MM.1S (cell line): ENCODE measurements around the gene BICDL2.

ENCODE experiments used
- DNase-seq: peaks from one replicate; pipeline ENCODE4 v3.0.0-alpha.2; 2015
- H2AFZ ChIP-seq: fragments of 300-600 bp; sonication (generic); 2 replicates; pipeline ENCODE4 v1.6.0; 2016; ENCODE audit warnings: antibody characterized with exemption, low read length
- H3F3A ChIP-seq: fragments of 300-600 bp; sonication (generic); 2 replicates; pipeline ENCODE4 v1.6.1; 2016; ENCODE audit warnings: mild to moderate bottlenecking, antibody characterized with exemption, low read length, moderate library complexity, mixed read lengths; ENCODE audit not compliant: insufficient read depth
- H3K27ac ChIP-seq: fragments of 300-600 bp; sonication (generic); 2 replicates; pipeline ENCODE4 v1.5.1; 2016; ENCODE audit warnings: mild to moderate bottlenecking, low read length
- H3K27me3 ChIP-seq: fragments of 300-600 bp; sonication (generic); replicated peaks from 2 replicates; pipeline ENCODE4 v1.6.0; 2016; ENCODE audit warnings: low read length; ENCODE audit not compliant: insufficient read depth
- H3K36me3 ChIP-seq: fragments of 300-600 bp; sonication (generic); replicated peaks from 2 replicates; pipeline ENCODE4 v1.6.1; 2016; ENCODE audit warnings: mild to moderate bottlenecking, low read length, mixed read lengths; ENCODE audit not compliant: insufficient read depth
- H3K4me1 ChIP-seq: fragments of 300-600 bp; sonication (generic); 2 replicates; pipeline ENCODE4 v1.6.1; 2016; ENCODE audit warnings: low read length, mixed read lengths
- H3K4me2 ChIP-seq: fragments of 300-600 bp; sonication (generic); 2 replicates; pipeline ENCODE4 v1.6.0; 2016; ENCODE audit warnings: low read depth, low read length
- H3K4me3 ChIP-seq: fragments of 300-600 bp; sonication (generic); 2 replicates; pipeline ENCODE4 v1.5.1; 2016; ENCODE audit warnings: low read length, mixed read lengths
- H3K79me2 ChIP-seq: fragments of 300-600 bp; sonication (generic); 2 replicates; pipeline ENCODE4 v1.6.1; 2016; ENCODE audit warnings: mixed run types, low read length, mixed read lengths
- H3K9ac ChIP-seq: fragments of 300-600 bp; sonication (generic); 2 replicates; pipeline ENCODE4 v1.6.1; 2016; ENCODE audit warnings: low read length, mixed read lengths
- H3K9me2 ChIP-seq: fragments of 300-600 bp; sonication (generic); replicated peaks from 2 replicates; pipeline ENCODE4 v1.6.1; 2016; ENCODE audit warnings: mild to moderate bottlenecking, low read length, mixed read lengths; ENCODE audit not compliant: insufficient read depth
- H3K9me3 ChIP-seq: fragments of 300-600 bp; sonication (generic); replicated peaks from 2 replicates; pipeline ENCODE4 v1.6.1; 2016; ENCODE audit warnings: mild to moderate bottlenecking, low read length, mixed read lengths; ENCODE audit not compliant: insufficient read depth
- H4K20me1 ChIP-seq: fragments of 300-600 bp; sonication (generic); 2 replicates; pipeline ENCODE4 v1.6.1; 2016; ENCODE audit warnings: mild to moderate bottlenecking, low read length, moderate library complexity, mixed read lengths; ENCODE audit not compliant: insufficient read depth
- CTCF ChIP-seq: fragments of 300-600 bp; sonication (generic); IDR thresholded peaks from 2 replicates; pipeline ENCODE4 v1.5.1; 2016; ENCODE audit warnings: antibody characterized with exemption, low read length, mixed read lengths
- EZH2 ChIP-seq: fragments of 300-600 bp; sonication (generic); optimal IDR thresholded peaks from 2 replicates; pipeline ENCODE3; 2017; ENCODE audit warnings: low read depth, mild to moderate bottlenecking, antibody characterized with exemption, low read length, mixed read lengths
- EZH2phosphoT487 ChIP-seq: fragments of 300-600 bp; sonication (generic); IDR thresholded peaks from 2 replicates; pipeline ENCODE4 v1.6.1; 2018; ENCODE audit warnings: antibody characterized with exemption, low read length

The BICDL2 gene

GRCh38 chr16:3065742-3066439, 29.1 kb upstream of the BICDL2 start:
- no peak overlapping the region for H3K27ac ChIP-seq
- H3K36me3 ChIP-seq, result no peaks in the 10 kb centered on the region
- H3K4me1 ChIP-seq, result peaks cover 9% of the 10 kb centered on the region; the same call in 1 of the 2 replicates
- H3F3A ChIP-seq, result no peaks in the 10 kb centered on the region
- H3K9me3 ChIP-seq, result no peaks in the 10 kb centered on the region
- H3K79me2 ChIP-seq, result no peaks in the 10 kb centered on the region
- no peaks in the 10 kb centered on the region for H3K9me2 ChIP-seq
- no peak for TF ChIP-seq EZH2
- no peak for TF ChIP-seq CTCF
- no peak for TF ChIP-seq EZH2phosphoT487
- no peak overlapping the region for H3K4me3 ChIP-seq
- no peaks in the 10 kb centered on the region for H4K20me1 ChIP-seq
- H2AFZ ChIP-seq, result no peak overlapping the region; the same call in 1 of the 2 replicates
- H3K9ac ChIP-seq, result no peak overlapping the region
- no peak overlapping the region; the same call in 1 of the 2 replicates for H3K4me2 ChIP-seq
- no peak for DNase-seq
- H3K27me3 ChIP-seq, result peaks cover 54% of the 10 kb centered on the region

GRCh38 chr16:3065069-3065741, 28.5 kb upstream of the BICDL2 start, which contains the start of gene IL32:
IL32 (plus strand) TSS chr16:3065640; CDS start chr16:3065812, 172 bp downstream.
- TF ChIP-seq EZH2phosphoT487 (no peak), EZH2 (no peak), CTCF (no peak)
- Histone ChIP-seq H3K9me3 (no peaks in the 10 kb centered on the region), H3K36me3 (no peaks in the 10 kb centered on the region), H3K4me3 (no peak within 1 kb of the TSS), H3K79me2 (no peaks in the 10 kb centered on the region), H4K20me1 (no peaks in the 10 kb centered on the region), H3K4me1 (peaks cover 9% of the 10 kb centered on the region; the same call in 1 of the 2 replicates), H3K9me2 (no peaks in the 10 kb centered on the region), H2AFZ (peak within 1 kb of the TSS; percentile 31; the same call in 1 of the 2 replicates), H3K4me2 (no peak within 1 kb of the TSS; the same call in 1 of the 2 replicates), H3F3A (no peaks in the 10 kb centered on the region), H3K27me3 (peaks cover 61% of the 10 kb centered on the region), H3K27ac (no peak within 1 kb of the TSS), H3K9ac (no peak within 1 kb of the TSS)
- DNase-seq, result no peak

GRCh38 chr16:3063625-3064386, 27.1 kb upstream of the BICDL2 start:
- no peak overlapping the region for H3K9ac ChIP-seq
- H3K4me3 ChIP-seq, result no peak overlapping the region
- H3K9me2 ChIP-seq, result no peaks in the 10 kb centered on the region
- no peak for TF ChIP-seq EZH2phosphoT487
- TF ChIP-seq EZH2, result no peak
- TF ChIP-seq CTCF, result no peak
- DNase-seq, result no peak
- H2AFZ ChIP-seq, result no peak overlapping the region
- peaks cover 12% of the 10 kb centered on the region; the same call in 1 of the 2 replicates for H3K4me1 ChIP-seq
- no peaks in the 10 kb centered on the region for H3K79me2 ChIP-seq
- H4K20me1 ChIP-seq, result no peaks in the 10 kb centered on the region
- H3K9me3 ChIP-seq, result no peaks in the 10 kb centered on the region
- peaks cover 65% of the 10 kb centered on the region for H3K27me3 ChIP-seq
- no peaks in the 10 kb centered on the region for H3F3A ChIP-seq
- H3K4me2 ChIP-seq, result no peak overlapping the region
- H3K36me3 ChIP-seq, result no peaks in the 10 kb centered on the region
- H3K27ac ChIP-seq, result no peak overlapping the region
